AG10803 (cell line): ENCODE results near the gene MKRN1.

Source experiments
- DNase-seq: peaks from one replicate; pipeline ENCODE4 v3.0.0; 2010; ENCODE audit warnings: low read depth
- H3K4me3 ChIP-seq: 2 replicates; pipeline ENCODE4 v1.5.1; 2011; ENCODE audit warnings: mild to moderate bottlenecking, low read length, control low read depth
- CTCF ChIP-seq: conservative IDR thresholded peaks from 2 replicates; pipeline ENCODE4 v1.5.1; 2011; ENCODE audit warnings: mild to moderate bottlenecking, low read length, control low read depth, inconsistent platforms

MKRN1 gene

GRCh38 chr7:140479739-140480084, 407 bp upstream of the MKRN1 start:
- TF ChIP-seq CTCF, result no peak
- no peak for DNase-seq
- peak overlapping the region; percentile 81 for H3K4me3 ChIP-seq

- DNase-seq, result peak; percentile 31
- no peak for TF ChIP-seq CTCF
Observed at GRCh38 chr7:140478246-140479061, 851 bp downstream of the MKRN1 start.

GRCh38 chr7:140476698-140477261, 2.5 kb downstream of the MKRN1 start:
- no peak for DNase-seq
- no peak overlapping the region for H3K4me3 ChIP-seq
- no peak for TF ChIP-seq CTCF

More at GRCh38 chr7:140478246-140479061, 851 bp downstream of the MKRN1 start:
- peak overlapping the region; percentile 81 for H3K4me3 ChIP-seq

- no peak overlapping the region for H3K4me3 ChIP-seq
- TF ChIP-seq CTCF, result peak; percentile 64
- peak; percentile 24 for DNase-seq
Observed at GRCh38 chr7:140475747-140476333, 3.5 kb downstream of the MKRN1 start.

GRCh38 chr7:140463111-140463510, 16.2 kb downstream of the MKRN1 start:
- TF ChIP-seq CTCF, result no peak
- DNase-seq, result no peak
- H3K4me3 ChIP-seq, result no peak overlapping the region

- no peak for DNase-seq
Observed at GRCh38 chr7:140458916-140459315, 20.4 kb downstream of the MKRN1 start.

More at GRCh38 chr7:140458916-140459315, 20.4 kb downstream of the MKRN1 start:
- H3K4me3 ChIP-seq, result no peak overlapping the region
- no peak for TF ChIP-seq CTCF
